Breast epithelium (tissue), 3 donors: Measurements from ENCODE around the gene INMT.
A peak's percentile ranks its signal among the peaks of the same experiment; 100 is the strongest.

Source experiments
- CTCF ChIP-seq, 3 donors: fragments of 450-650 bp; IDR thresholded peaks; one replicate each; pipeline ENCODE4 v1.5.1; 2016 to 2017; ENCODE audit warnings: antibody characterized with exemption in 3 of 3, mild to moderate bottlenecking in 3 of 3, moderate library complexity in 3 of 3
- POLR2A ChIP-seq: fragments of 450-650 bp; IDR thresholded peaks from one replicate; pipeline ENCODE4 v1.6.1; 2016; ENCODE audit warnings: antibody characterized with exemption, mild to moderate bottlenecking, moderate library complexity
- POLR2AphosphoS5 ChIP-seq, 3 donors: sonication (generic); formaldehyde crosslinking; IDR thresholded peaks; one replicate each; pipeline ENCODE4 v1.6.1; 2017; ENCODE audit warnings: antibody characterized with exemption in 3 of 3

DNA sequence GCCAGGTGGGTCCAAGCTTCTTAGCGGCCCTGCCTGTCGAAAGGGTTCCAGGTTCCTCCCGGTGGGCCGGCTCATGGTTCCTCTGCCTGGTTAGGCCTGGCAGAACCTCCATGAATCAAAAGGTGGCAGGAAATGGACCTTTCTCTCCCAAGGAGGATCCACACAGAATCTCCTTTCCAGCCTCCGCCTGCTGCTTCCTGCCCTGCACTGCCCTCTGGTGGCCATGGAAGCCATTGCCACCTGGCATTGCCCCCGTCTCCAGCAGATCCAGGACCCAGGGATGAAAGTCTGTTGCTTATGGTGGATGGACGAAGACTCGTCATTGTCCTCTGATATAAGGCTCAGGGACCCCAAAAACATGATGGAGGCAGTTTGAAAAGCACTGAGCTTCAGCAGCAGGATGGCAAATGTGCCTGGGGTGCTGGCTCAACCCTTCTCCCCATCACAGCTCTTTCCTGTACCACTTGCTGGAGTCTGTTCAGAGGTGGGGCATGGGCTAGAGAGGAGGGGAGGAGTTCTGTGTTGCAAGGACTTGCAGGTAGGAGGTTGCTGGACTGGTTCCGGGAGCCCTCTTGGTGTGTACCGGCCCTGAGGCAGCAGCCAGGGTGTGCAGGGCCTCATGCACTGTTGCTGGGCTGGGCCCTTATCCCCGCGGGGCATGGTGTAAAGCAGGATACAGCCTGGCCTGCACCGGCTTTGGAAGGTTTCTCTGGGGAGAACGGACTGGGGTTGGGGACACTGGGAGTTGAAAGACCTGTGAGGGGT, 11.3 kb upstream of the INMT start:
- TF ChIP-seq POLR2A (no peak), CTCF (IDR thresholded peaks at IDR 0.05) (peak; percentile 88 to 95 (median 89)), POLR2AphosphoS5 (IDR thresholded peaks at IDR 0.05) (peak in 2 of 3 donors; percentile 24 to 57)
